HG03378 (cell line): ENCODE measurements around the gene TCL1A.

Source experiments
- ATAC-seq: cut with Tn5 transposase; IDR thresholded peaks from one replicate; pipeline ENCODE4 v1.9.1; 2021; ENCODE audit warnings: mild to moderate bottlenecking, moderate library complexity; ENCODE audit not compliant: unreplicated experiment

TCL1A gene

DNA sequence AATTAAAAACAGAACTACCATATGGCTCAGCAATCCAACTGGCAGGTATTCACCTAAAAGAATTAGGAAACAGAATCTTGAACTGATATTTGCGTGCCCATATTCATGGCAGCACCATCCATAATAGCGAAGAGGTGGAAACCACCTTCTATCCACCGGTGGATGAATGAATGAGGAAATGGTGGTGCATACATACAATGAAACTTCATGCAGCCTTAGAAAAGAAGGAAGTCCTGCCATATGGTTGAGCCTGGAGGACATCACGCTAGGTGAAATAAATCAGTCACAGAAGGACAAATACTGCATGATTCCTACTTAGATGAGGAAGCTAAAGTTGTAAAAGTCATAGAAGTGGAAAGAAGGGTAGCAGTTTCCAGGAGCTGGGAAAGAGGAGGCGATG lies 6.6 kb downstream of the TCL1A start:
- no peak for ATAC-seq

DNA sequence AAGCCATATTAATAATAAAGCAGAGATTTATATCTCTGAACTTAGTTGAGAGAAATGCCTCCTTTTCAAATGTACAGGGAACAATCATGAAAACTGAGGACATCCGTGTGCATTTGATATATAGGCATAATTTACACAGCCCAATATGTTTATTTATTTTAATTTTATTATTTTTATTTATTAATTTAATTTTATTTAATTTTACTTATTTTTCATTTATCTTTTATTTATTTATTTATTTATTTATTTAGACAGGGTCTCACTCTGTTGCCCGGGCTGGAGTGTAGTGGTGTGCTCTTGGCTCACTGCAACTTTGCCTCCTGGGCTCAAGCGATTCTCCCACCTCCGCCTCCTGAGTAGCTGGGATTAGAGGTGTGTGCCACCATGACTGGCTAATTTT lies 8.4 kb downstream of the TCL1A start:
- ATAC-seq, result no peak

DNA sequence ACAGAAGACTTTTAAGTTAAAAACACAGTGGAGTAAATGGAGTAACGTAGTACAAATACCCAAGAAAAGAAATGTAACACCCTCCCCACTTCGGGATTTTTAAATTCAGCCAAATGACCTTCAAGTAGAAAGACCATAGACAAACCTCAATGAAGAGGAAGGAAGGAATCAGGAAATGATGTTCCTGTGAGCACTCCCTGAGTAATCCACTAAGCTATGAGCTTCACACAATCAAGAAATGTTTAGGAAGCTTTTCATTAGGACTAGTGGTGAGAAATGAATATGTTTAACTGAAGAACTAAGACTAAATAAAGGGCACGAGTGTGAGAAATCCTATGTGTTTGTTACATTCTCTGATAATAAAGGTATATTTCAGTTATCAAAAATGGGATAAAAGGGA lies 10.1 kb downstream of the TCL1A start:
- no peak for ATAC-seq

GRCh38 chr14:95703341-95703740 lies 10.6 kb downstream of the TCL1A start:
- no peak for ATAC-seq

DNA sequence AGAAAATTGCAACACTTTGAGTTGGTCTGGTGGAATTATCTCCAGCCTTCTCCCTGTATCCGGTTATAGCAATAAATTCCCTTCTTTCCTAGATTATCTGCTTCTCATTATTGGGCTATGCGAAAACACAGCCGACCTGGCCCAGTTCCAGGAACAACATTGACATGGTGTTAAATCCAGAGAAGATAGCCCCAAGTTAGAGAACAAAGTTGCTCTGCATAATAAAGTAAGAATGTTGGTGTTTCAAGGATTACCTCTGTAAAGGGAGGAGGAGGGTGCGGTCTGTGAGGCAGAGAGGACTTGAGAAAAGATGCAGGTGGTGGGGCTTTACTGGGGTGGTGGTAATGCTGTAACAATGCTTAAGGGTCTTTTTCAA lies 12.1 kb downstream of the TCL1A start:
- ATAC-seq, result no peak

DNA sequence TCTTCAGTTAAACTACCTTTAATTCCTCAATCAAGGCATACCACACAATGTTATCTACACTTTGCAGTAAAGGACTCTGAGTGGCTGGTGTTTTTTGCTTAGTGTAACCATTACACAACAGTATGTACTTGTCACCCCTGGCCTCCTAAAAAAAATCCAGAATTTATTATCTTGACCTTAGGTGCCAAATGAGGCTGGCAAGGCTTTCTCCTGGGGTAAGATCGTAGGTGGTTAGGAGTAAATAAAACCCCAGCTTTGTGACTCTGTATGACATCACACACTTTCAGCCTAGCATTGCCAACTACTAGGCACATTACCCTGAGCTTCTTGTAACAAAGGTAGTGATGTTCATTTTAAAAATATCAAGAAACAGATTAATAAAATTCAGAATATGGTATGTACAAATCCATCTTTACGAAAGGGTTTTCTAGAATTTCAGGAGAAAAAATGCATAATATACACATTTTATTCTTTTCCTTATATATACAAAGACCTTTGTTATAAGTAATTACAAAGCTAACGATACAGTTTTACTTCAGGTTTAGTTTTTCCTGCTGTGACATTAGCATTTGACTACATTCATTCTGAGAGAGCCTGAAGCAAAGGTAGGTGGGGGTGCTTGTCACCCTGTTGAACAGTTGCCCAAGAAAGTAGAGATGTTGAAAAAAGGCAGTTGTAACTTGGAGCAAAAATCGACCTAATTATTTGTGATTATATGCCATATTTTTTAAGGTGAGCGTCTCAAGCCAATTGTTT lies 13.5 kb downstream of the TCL1A start:
- ATAC-seq, result no peak

- no peak for ATAC-seq
Measured at GRCh38 chr14:95699412-95699811, 14.5 kb downstream of the TCL1A start.

GRCh38 chr14:95698287-95698686 lies 15.6 kb downstream of the TCL1A start:
- ATAC-seq, result no peak

- ATAC-seq, result peak; percentile 47
Measured at GRCh38 chr14:95697764-95698163, 16.2 kb downstream of the TCL1A start.

DNA sequence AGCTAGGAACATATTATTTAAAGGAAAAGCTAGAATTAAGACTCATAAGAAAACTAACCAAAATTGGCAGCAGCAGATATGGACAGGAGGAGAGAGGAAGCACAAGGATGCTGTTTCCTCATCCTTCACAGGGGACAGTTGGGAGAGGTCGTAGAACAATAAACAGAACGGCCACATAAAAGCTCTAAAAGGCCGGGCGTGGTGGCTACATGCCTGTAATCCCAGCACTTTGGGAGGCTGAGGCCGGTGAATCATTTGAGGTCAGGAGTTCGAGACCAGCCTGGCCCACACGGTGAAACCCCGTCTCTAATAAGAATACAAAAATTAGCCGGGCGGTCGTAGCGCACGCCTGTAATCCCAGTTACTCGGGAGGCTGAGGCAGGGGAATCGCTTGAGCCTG lies 17.2 kb downstream of the TCL1A start:
- ATAC-seq, result no peak

- ATAC-seq, result no peak
Measured at GRCh38 chr14:95695913-95696312, 18.0 kb downstream of the TCL1A start.

DNA sequence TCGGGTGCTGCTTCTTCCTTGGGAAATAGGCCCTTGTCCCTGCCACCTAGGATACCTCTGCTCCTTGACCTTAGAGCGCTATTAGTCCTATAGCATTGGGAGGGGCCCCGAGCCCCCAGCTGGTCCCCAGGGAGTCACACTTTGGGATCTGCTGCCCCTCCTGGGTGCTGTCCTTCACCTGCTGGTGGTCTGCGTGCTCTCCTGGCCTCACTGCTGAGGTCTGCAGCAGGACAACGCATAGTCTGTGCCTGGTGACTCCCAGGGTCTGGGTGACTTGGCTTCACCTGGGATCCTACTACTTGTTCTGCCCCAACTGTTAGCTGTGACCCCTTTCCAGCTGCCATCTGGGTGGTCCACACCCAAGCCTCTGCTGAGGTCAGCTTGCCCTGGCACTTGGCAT lies 18.9 kb downstream of the TCL1A start:
- no peak for ATAC-seq

GRCh38 chr14:95692109-95692508 lies 21.8 kb downstream of the TCL1A start:
- no peak for ATAC-seq

DNA sequence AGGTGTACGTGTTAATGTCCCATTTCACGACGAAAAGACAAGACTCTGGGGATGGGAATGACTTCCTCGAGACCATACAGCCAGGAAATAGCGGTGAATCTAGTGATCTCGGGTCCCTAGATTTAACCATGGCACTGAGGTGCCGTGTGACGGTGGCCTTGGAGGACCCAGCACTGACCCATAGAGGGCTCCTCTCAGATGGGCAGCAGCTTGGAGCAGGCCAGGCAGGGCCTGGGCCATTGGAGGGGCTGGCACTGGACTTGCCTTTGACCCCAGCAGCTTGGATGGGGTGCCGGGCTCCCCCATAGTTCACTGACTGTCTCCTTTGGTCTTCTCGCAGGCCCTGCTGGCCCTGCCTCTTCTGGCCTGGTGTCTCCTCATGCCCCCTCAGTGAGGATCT lies 22.3 kb downstream of the TCL1A start:
- no peak for ATAC-seq

- no peak for ATAC-seq
Measured at GRCh38 chr14:95690815-95691214, 23.1 kb downstream of the TCL1A start.

DNA sequence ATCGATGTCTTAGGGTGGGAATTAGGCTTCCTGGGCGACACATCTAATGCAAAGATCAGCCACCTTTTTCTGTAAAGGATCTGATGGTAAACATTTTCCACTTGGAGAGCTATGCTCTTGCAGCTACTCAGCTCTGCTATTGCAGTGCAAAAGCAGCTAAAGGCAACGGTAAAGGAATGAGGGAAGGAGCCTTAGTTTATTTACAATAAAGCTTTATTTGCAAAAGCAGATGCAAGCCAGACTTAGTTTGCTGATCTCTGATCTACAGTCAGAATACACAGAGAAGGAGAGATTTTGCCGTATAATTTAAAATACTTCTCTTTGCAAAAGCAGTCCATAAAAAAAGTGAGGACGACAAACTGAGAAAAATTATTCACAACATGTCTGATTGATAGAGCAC lies 24.5 kb downstream of the TCL1A start:
- ATAC-seq, result no peak

GRCh38 chr14:95686935-95687334 lies 27.0 kb downstream of the TCL1A start:
- no peak for ATAC-seq

- no peak for ATAC-seq
Measured at GRCh38 chr14:95685978-95686922, 27.7 kb downstream of the TCL1A start, which contains the start of gene TCL1B. Gene TCL1B (plus strand): TSS chr14:95686426. CDS start chr14:95686468, 42 bp downstream.

GRCh38 chr14:95683793-95684192 lies 30.1 kb downstream of the TCL1A start:
- ATAC-seq, result no peak

DNA sequence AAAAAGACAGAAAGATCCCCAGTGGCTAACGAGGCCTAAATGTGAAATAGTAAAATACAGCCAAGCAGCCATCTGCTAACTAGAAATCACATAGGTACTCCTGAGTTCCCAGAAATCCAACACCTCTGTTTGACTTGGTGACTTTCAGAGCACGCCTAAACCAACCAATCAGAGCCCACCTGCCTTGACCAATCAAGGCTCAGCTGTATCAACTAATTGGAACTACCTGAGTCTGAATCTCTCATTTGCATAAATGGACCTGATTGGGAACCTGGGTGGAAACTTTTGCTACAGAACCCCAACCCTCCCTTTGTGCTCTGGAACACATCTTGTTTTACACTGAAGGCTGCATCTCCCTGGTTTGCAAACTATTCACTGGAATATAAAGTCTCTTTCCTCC lies 32.8 kb downstream of the TCL1A start:
- no peak for ATAC-seq

DNA sequence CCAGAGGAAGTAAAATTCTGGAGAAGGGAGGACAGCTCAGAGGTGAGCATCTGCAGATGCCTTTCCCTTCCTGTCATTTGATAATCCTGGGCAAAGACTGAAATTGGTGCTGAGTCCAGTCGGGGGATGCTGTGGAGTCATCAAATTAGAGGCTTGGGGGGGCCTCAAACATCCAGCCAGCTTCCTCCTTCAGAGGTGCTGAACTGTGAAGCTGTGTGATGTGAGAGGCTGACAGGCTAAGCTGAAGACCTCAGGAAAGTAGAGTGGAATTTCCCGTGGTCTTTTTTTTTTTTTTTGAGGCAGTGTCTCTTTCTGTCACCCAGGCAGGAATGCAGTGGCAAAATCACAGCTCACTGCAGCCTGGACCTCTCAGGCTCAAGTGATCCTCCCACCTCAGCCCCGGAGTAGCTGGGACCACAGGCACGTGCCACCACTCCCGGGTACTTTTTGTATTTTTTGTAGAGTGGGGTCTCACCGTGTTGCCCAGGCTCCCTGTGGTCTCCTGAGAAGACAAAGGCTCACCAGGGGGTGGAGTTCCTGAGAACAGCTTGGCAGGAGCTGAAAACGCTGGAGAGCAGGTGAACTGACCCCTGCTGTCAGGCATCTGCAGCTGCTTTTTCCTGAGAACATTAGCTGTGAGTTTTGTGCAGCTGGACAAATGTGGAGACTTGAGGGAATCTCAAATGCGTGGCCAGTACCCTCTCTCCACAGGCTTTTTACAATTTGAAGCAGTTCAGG lies 33.8 kb downstream of the TCL1A start:
- ATAC-seq, result no peak
